ENCODE measurements around the gene GRAP.

GRAP gene

DNA sequence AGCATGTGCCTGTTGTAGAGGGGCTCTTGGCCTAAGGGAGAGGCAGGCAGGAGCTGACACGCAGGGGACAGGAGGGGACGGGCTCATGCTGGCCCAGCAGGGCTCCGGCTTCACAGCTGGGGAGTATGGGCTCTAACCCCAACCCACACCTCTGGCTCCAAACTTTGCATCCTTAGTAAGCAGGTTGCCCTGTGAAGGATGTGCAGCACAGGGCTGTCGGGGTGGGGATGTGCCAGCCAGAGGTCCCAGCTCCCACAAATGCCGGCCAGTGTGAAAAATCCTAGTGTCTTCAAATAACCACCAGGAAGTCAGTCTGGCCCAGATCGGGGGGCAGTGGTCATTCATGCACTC lies 28.2 kb downstream of the GRAP start:
- DNase-seq (ENCODE audit: low read depth in 2 of 2) = no peak

DNA sequence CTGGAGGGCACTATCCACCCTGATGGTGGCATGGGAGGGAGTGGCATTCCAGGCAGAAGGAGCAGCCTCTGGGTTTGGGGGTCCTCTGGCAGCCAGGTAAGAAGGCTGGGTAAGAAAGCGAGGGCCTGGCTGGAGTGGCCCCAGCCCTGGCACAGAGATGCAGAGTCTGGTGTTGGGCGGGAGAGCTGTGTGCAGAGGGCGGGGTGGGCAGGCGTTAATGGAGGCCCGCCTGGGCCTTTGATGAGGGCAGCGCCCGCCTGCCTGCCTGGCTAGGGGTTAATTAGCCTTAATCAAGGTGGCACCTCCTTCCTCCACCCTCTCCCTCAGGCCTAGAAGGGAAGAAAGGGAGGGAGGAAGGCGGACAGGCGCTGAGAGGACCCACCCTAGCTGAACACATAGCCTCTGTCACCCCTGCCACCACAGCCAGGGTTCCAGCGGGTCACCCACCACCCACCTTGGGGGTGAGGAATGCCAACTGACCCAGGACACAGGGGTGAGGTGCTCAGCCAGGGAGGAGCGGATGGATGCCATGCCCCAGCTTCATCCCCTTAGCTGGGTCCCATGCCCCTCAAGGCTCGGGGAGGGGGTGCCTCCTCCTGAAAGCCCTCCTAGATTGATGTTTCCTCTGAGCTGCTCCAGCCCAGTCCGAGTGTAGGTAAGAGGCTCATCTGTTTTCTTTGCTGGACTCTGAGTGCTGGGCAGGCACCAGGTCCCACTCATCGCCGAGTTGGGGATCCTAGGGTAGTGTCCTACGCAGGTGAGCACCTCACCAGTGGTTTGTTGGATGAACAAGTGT lies 28.8 kb downstream of the GRAP start:
- DNase-seq (ENCODE audit: low read depth in 2 of 2) = no peak

- no peak for DNase-seq (ENCODE audit: low read depth in 2 of 2)
Observed at GRCh38 chr17:19017401-19017800, 29.4 kb downstream of the GRAP start.

GRCh38 chr17:19016881-19017280 lies 29.9 kb downstream of the GRAP start:
- no peak for DNase-seq (ENCODE audit: low read depth in 2 of 2)

DNA sequence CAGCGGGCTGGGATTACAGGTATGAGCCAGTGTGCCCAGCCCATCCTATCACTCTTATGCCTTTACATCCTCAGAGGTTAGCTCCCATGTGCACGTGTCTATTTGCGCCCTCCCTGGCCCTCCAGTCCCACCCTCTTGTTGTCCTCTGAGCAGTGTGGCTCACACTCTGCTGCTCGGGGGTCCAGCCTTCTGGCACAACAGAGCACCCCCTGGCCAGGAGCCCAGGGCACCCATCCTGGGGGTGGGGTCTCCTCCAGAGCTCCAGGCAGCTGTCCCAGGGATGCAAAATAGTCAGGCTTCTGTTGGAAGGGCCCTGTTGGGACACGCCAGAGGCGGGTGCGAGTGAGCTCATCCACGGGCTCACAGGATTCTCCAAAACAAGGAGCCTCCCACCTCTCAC lies 30.5 kb downstream of the GRAP start:
- DNase-seq (ENCODE audit: low read depth in 2 of 2) = no peak

GRCh38 chr17:19015428-19015827 lies 31.3 kb downstream of the GRAP start:
- no peak for DNase-seq (ENCODE audit: low read depth in 2 of 2)

- DNase-seq (ENCODE audit: low read depth in 2 of 2) = no peak
Observed at GRCh38 chr17:19014628-19015215, 32.0 kb downstream of the GRAP start.

DNA sequence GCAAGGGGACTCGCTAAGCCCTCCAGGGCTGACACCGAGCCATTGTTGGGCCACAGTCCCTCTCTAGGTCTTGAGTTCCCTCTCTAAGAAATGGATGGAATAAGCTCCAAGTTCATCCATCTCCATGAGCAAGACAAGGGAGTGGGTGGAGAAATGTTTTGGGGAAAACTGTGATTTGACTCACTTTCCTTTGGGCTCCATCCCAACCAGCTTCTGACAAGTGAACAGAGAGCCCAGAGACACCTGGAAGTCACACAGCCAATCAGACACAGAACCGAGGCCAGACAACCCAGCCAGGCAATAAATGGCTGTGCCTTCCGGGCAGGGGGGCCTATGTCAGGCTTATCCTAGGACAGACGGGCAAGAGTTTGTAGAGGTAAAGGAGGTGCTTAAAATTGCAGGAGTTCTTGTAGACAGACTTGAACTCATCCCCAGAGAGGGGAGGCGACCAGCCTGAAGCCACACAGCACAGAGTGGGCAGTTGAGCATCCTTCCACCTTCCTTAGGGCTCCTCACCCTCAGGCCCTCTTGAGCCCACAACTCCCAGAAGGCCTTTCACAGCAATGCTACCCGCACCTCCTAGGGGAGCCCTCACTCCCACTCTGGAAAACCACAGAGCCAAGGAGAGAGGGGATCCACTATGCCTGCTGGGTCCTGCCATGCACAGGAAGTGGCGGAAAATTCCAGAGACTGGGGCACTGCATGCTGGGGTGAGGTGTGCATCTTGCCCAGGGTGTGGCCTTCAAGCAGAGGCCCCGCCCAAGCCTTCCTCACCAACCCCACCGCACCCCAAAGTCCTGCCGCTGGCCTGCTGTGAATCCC lies 32.7 kb downstream of the GRAP start:
- DNase-seq (ENCODE audit: low read depth in 2 of 2) = no peak

GRCh38 chr17:19013226-19013625 lies 33.5 kb downstream of the GRAP start:
- DNase-seq (ENCODE audit: low read depth in 2 of 2) = no peak

DNA sequence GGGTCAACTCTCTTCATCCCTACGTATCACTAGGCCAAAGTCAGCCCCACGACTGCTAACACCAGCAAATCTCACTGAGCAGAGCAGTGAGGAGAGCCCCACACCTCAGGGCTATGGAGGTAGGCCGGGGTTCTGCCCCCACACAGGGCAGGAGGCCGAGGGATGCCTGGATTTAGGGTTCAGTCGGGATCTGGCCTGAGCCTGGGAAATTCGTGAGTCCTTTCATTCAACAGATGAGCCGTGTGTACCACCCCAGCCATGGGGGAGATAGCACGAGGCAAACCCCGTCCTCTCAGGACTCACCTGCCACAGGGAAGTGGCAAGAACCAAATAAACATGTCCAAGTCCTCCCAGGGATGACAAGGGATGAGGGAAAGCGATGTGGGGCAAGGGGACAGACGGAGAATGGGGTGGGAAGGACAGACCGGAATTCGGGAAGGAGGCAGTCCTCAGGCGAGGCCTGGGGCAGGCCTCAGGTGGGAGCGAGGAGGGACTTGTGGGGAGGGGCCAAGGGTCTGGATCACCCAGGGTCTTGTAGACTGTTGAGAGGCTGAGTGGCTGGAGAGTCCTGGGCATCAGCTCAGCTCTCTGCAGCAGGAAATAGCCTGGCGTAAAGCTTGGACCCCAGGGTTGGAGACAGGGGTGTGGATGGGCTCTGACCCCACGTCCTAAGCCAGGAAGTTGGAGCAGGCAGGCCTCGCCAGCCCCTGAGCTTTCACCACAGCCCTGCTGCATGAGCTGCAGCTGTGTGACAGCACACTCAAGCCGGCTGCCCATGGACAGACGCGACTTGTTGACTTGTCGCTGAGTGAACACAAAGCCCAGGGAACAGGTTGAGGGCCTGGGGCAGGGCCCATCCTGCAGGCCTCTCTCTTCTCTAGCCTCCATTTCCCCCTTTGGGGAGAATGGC lies 34.3 kb downstream of the GRAP start:
- no peak for DNase-seq (ENCODE audit: low read depth in 2 of 2)

GRCh38 chr17:19011581-19011980 lies 35.2 kb downstream of the GRAP start:
- no peak for DNase-seq (ENCODE audit: low read depth in 2 of 2)

GRCh38 chr17:19010729-19011505 lies 35.8 kb downstream of the GRAP start:
- DNase-seq (ENCODE audit: low read depth in 2 of 2) = no peak

DNA sequence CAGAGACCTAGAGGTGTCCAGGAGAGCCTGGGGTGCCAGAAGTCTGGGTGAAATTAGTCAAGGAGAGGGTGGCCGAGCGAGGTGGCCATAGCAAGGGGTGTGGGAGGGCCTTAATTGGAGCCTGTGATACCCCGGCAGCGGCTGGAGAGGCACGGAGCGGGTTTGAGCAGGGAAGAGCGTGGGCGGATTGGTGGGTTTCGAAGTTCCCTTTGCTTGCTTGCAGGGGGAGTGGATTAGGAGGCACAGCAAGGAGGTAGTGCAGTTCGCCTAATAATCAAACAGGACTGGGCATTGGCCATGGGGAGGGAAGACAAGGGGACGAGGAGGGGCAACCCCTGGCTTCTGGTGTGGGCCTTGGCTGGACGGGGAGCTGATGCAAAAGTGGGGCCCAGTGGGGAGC lies 36.8 kb downstream of the GRAP start:
- no peak for DNase-seq (ENCODE audit: low read depth in 2 of 2)

DNA sequence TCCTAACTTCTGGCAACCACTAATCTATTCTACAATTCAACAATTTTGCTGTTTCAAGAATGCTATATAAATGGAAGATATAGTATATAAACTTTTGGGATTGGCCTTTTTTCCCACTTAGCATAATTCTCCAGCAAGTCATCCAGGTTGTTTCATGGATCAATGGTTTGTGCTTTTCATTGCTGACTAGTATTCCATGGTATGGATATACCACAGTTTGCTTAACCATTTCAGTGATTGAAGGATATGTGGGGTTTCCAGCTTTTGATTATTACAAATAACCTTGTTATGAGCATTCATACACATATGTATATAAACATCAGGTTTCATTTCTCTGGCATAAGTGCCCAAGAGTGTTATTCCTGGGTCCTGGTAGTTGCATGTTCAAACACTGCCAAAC lies 40.1 kb downstream of the GRAP start:
- no peak for DNase-seq (ENCODE audit: low read depth in 2 of 2)

DNA sequence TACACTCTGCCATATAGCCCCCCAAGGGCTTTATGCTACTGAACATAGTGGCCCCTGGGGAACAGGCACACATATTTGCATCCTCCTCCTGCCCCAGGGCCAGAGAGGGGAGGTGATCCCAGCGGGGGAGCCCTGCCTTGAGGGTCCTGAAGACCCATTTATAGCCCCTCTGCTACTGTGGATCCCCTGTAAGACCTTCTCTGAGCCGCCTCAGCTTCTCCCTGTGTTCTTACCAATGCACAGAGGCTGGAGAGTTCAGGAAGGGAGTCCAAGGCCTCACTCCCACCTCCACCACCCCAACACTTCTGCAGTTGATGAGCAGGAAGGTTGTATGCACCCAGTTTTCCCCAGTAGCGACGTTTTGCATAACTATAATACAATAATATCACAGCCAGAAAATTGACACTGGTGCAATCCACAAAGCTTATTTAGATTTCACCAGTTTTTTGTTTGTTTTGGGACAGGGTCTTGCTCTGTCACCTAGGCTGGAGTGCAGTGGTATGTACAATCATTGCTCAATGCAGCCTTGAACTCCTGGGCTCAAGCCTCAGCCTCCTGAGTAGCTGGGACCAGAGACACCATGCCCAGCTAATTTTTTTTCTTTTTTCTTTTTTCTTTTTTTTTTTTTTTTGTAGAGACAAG lies 40.8 kb downstream of the GRAP start:
- no peak for DNase-seq (ENCODE audit: low read depth in 2 of 2)

DNA sequence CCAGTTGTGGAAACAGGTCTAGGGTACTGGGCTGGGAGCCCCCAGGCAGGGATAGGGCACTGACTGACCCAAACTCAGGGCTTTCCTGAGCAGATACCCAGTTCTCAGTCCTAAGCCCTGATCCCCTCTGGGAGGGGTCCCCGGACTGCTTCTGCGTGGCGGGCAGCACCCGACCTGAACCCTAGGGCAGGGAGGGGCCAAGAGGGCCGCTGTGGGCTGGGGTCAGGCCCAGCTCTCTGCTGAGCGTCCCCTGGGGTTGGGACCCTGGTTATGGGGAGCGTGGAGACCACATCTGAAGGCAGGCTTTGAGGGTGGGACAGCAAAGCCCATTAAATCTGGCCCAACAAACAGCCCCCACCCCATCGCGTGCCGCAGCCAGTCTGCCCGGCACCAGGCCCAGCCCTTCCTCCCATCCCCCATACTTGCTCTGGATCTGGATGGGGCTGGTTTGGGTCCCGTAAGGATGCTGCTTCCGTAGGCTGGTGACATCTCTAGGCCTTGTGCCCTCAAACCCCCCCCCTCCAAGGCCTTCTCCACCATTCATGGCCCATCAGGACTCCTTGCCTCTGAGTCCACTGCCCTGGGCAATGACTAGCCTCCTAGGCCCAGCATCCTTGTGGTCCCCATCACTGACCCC lies 41.5 kb downstream of the GRAP start:
- no peak for DNase-seq (ENCODE audit: low read depth in 2 of 2)

- DNase-seq (ENCODE audit: low read depth in 2 of 2) = peak; percentile 82 to 85
Observed at GRCh38 chr17:19004421-19005136, 42.2 kb downstream of the GRAP start, which contains the start of gene FAM83G. Gene FAM83G (minus strand): TSS chr17:19004764. CDS start chr17:19004041, 723 bp downstream.

GRCh38 chr17:19003543-19004420 lies 43.0 kb downstream of the GRAP start:
- peak; percentile 8 to 23 for DNase-seq (ENCODE audit: low read depth in 2 of 2)

Measured in stimulated activated CD8-positive, alpha-beta memory T cell treated with anti-CD3 and anti-CD28 coated beads, Interleukin-15, amount 100 ng/mL, for 48 hours (primary cell).